ENCODE results near the gene FMR1NB. TPM values are rescaled to one million over a fixed set of nuclear protein-coding genes. Genes with fewer than 3 reads are reported as not detected.

The FMR1NB gene
- total and polyA plus RNA-seq, 2 of the 13 experiments (the other 11 are each of a cell fraction or from before 2014, with no cell fraction given), result not detected

GRCh38 chrX:148043271-148043855, 62.2 kb downstream of the FMR1NB start:
- H3K36me3 ChIP-seq (replicated peaks in 1 of 2; ENCODE audit: control insufficient read depth in 1 of 2, insufficient read depth in 2 of 2, low read length in 2 of 2), result no peaks in the 10 kb centered on the region
- no peak overlapping the region for H3K9ac ChIP-seq (ENCODE audit: insufficient read depth, low read depth, low read length)
- POLR2A ChIA-PET, result no interaction called here
- BruUV-seq (replicated peaks), result no TSS peak
- H3K4me3 ChIP-seq (replicated peaks in 1 of 3; ENCODE audit: insufficient read depth in 1 of 3, low read depth in 2 of 3, low read length in 3 of 3), result no peak overlapping the region
- H2AFZ ChIP-seq (ENCODE audit: low read length), result no peak overlapping the region
- ATAC-seq (no peak), DNase-seq (ENCODE audit: low spot score) (no peak), FAIRE-seq (no peak)
- intact Hi-C loops (cut with micrococcal nuclease; ENCODE audit: unreplicated experiment), result no loop called here
- in situ Hi-C loops (cut with HindIII; ENCODE audit: extremely low pct_ligation_motif_present, low pct_unique_long_range_greater_than_20kb), result no loop called here
- CTCF ChIA-PET (ENCODE audit: low intra/inter-chr PET ratio, low total read pairs), result no interaction called here
- no peaks in the 10 kb centered on the region for H4K20me1 ChIP-seq (ENCODE audit: insufficient read depth, low read length)
- H3K9me3 ChIP-seq (ENCODE audit: low read length), result no peaks in the 10 kb centered on the region
- H3K4me1 ChIP-seq (ENCODE audit: insufficient read depth, low read length), result no peaks in the 10 kb centered on the region
- H3K79me2 ChIP-seq (ENCODE audit: insufficient read depth, low read length), result no peaks in the 10 kb centered on the region
- H3K4me2 ChIP-seq (ENCODE audit: low read depth, low read length), result no peak overlapping the region
- H3K27ac ChIP-seq (ENCODE audit: extremely low read length, insufficient read depth, low read length), result no peak overlapping the region
- H3K27me3 ChIP-seq (ENCODE audit: control insufficient read depth in 1 of 2, insufficient read depth in 2 of 2, low read length in 2 of 2), result no peaks in the 10 kb centered on the region; a peak in 1 of 5 replicates
- 6% methylated on average over 2 of the region's 2 CpGs for WGBS (ENCODE audit: low lambda C conversion rate)
- TF ChIP-seq ZNF441 (CRISPR knock-in tag; IDR thresholded peaks at IDR 0.05; ENCODE audit: borderline replicate concordance) (no peak), ZMYM4 (CRISPR knock-in tag; IDR thresholded peaks at IDR 0.05) (no peak), LCORL (IDR thresholded peaks at IDR 0.05) (no peak), LCORL (CRISPR knock-in tag; IDR thresholded peaks at IDR 0.05) (no peak), ZNF605 (CRISPR knock-in tag; IDR thresholded peaks at IDR 0.05) (no peak), ZNF337 (CRISPR knock-in tag; IDR thresholded peaks at IDR 0.05; ENCODE audit: borderline replicate concordance, low read depth) (no peak), ZNF644 (CRISPR knock-in tag; IDR thresholded peaks at IDR 0.05; ENCODE audit: low read depth) (no peak), XBP1 (CRISPR knock-in tag; IDR thresholded peaks at IDR 0.05) (no peak), ZNF703 (CRISPR knock-in tag; IDR thresholded peaks at IDR 0.05; ENCODE audit: borderline replicate concordance) (no peak), MLX (CRISPR knock-in tag; IDR thresholded peaks at IDR 0.05) (no peak), BCLAF1 (IDR thresholded peaks at IDR 0.05) (no peak), ZNF879 (CRISPR knock-in tag; IDR thresholded peaks at IDR 0.05) (no peak), TEAD2 (CRISPR knock-in tag; IDR thresholded peaks at IDR 0.05) (no peak)
- TF ChIP-seq, protein P1, sequence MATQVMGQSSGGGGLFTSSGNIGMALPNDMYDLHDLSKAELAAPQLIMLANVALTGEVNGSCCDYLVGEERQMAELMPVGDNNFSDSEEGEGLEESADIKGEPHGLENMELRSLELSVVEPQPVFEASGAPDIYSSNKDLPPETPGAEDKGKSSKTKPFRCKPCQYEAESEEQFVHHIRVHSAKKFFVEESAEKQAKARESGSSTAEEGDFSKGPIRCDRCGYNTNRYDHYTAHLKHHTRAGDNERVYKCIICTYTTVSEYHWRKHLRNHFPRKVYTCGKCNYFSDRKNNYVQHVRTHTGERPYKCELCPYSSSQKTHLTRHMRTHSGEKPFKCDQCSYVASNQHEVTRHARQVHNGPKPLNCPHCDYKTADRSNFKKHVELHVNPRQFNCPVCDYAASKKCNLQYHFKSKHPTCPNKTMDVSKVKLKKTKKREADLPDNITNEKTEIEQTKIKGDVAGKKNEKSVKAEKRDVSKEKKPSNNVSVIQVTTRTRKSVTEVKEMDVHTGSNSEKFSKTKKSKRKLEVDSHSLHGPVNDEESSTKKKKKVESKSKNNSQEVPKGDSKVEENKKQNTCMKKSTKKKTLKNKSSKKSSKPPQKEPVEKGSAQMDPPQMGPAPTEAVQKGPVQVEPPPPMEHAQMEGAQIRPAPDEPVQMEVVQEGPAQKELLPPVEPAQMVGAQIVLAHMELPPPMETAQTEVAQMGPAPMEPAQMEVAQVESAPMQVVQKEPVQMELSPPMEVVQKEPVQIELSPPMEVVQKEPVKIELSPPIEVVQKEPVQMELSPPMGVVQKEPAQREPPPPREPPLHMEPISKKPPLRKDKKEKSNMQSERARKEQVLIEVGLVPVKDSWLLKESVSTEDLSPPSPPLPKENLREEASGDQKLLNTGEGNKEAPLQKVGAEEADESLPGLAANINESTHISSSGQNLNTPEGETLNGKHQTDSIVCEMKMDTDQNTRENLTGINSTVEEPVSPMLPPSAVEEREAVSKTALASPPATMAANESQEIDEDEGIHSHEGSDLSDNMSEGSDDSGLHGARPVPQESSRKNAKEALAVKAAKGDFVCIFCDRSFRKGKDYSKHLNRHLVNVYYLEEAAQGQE (IDR thresholded peaks at IDR 0.05; ENCODE audit: borderline replicate concordance in 1 of 2, low read depth in 1 of 2, low read length in 2 of 2), result no peak
- TF ChIP-seq, protein P2, sequence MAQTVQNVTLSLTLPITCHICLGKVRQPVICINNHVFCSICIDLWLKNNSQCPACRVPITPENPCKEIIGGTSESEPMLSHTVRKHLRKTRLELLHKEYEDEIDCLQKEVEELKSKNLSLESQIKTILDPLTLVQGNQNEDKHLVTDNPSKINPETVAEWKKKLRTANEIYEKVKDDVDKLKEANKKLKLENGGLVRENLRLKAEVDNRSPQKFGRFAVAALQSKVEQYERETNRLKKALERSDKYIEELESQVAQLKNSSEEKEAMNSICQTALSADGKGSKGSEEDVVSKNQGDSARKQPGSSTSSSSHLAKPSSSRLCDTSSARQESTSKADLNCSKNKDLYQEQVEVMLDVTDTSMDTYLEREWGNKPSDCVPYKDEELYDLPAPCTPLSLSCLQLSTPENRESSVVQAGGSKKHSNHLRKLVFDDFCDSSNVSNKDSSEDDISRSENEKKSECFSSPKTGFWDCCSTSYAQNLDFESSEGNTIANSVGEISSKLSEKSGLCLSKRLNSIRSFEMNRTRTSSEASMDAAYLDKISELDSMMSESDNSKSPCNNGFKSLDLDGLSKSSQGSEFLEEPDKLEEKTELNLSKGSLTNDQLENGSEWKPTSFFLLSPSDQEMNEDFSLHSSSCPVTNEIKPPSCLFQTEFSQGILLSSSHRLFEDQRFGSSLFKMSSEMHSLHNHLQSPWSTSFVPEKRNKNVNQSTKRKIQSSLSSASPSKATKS (CRISPR knock-in tag; IDR thresholded peaks at IDR 0.05), result no peak
